ENCODE measurements around the gene MICALL2.

The MICALL2 gene

DNA sequence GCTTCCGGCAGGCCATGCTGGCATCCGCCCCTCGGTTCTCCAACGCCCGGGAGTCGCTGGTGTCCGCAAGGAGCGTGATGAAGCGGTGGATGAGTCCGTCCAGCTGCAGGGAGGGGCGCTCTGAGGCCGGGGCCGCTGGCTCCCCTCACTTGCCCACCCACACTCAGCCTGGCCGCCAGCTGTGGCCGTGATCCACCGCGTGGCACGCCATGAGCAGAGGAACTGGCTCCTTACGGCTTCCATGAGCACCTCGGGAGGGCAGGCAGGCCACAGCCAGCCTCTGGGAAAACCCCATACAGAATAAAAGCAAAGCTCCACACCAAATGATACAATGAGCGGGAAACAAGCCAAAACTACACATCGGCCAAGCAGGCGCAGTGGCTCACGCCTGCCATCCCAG is 15.5 kb upstream of the MICALL2 start:
- Histone ChIP-seq H3K79me2 (ENCODE audit: insufficient read depth, low read length) (no peaks in the 10 kb centered on the region), H4K20me1 (ENCODE audit: low read depth, low read length) (no peaks in the 10 kb centered on the region), H3K9ac (ENCODE audit: low read length) (no peak overlapping the region), H2AFZ (ENCODE audit: low read depth, low read length, severe bottlenecking) (no peak overlapping the region), H3K27ac (ENCODE audit: low read depth, low read length) (no peak overlapping the region), H3K4me3 (ENCODE audit: insufficient read depth, low read length, poor library complexity, severe bottlenecking) (no peak overlapping the region), H3K9me2 (replicated peaks; ENCODE audit: insufficient read depth, low read length) (no peaks in the 10 kb centered on the region), H3K27me3 (ENCODE audit: low read length) (no peaks in the 10 kb centered on the region), H3K36me3 (ENCODE audit: low read length) (no peaks in the 10 kb centered on the region), H3F3A (ENCODE audit: insufficient read depth) (no peaks in the 10 kb centered on the region; the same call in 1 of the 2 replicates), H3K4me2 (ENCODE audit: low read depth, low read length, poor library complexity, severe bottlenecking) (no peak overlapping the region), H3K9me3 (ENCODE audit: insufficient read depth, low read length) (no peaks in the 10 kb centered on the region)
- TF ChIP-seq, protein P1, sequence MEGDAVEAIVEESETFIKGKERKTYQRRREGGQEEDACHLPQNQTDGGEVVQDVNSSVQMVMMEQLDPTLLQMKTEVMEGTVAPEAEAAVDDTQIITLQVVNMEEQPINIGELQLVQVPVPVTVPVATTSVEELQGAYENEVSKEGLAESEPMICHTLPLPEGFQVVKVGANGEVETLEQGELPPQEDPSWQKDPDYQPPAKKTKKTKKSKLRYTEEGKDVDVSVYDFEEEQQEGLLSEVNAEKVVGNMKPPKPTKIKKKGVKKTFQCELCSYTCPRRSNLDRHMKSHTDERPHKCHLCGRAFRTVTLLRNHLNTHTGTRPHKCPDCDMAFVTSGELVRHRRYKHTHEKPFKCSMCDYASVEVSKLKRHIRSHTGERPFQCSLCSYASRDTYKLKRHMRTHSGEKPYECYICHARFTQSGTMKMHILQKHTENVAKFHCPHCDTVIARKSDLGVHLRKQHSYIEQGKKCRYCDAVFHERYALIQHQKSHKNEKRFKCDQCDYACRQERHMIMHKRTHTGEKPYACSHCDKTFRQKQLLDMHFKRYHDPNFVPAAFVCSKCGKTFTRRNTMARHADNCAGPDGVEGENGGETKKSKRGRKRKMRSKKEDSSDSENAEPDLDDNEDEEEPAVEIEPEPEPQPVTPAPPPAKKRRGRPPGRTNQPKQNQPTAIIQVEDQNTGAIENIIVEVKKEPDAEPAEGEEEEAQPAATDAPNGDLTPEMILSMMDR (IDR thresholded peaks at IDR 0.05; ENCODE audit: insufficient read depth, low read length, poor library complexity, severe bottlenecking) = no peak
- no peak for TF ChIP-seq EZH2phosphoT487 (conservative IDR thresholded peaks at IDR 0.05; ENCODE audit: low read length)

DNA sequence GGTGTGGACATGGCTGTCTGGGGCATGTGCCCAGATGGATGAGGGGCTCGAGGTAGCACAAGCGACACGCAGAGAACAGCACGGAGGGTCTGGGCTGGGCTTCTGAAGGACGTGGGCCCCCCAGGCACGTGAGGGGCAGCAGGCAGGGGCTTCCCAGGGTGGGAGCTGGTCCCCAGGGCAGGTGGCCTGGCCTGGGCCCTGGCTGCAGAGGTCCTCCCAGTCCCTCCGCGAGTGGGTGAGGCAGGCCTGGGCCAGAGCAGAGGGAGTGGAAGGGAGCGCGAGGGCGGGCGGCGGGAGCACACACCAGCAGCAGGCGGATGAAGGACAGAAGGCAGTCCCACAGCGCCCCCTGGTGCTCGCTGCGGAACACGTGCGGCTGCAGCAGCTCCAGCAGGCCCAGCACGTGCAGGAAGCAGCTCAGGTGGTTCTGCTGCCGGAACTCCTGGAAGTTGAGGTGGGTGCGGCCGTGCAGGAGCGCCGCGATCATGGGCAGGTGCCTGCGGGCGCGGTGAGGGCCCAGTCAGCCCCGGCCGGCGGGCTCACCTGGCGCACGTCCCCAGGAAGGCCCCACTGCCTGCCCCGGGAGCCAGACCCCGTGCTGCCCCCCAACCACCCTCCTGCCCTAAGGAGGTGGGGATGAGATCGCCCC is 14.7 kb upstream of the MICALL2 start:
- no peak overlapping the region for H3K4me2 ChIP-seq (ENCODE audit: low read depth, low read length, poor library complexity, severe bottlenecking)
- H3K27ac ChIP-seq (ENCODE audit: low read depth, low read length) = no peak overlapping the region
- no peaks in the 10 kb centered on the region for H3K79me2 ChIP-seq (ENCODE audit: insufficient read depth, low read length)
- no peak overlapping the region for H2AFZ ChIP-seq (ENCODE audit: low read depth, low read length, severe bottlenecking)
- no peaks in the 10 kb centered on the region; the same call in 1 of the 2 replicates for H3F3A ChIP-seq (ENCODE audit: insufficient read depth)
- TF ChIP-seq, protein P1 (IDR thresholded peaks at IDR 0.05; ENCODE audit: insufficient read depth, low read length, poor library complexity, severe bottlenecking) = peak; percentile 88
- no peak for TF ChIP-seq EZH2phosphoT487 (conservative IDR thresholded peaks at IDR 0.05; ENCODE audit: low read length)
- no peaks in the 10 kb centered on the region for H3K27me3 ChIP-seq (ENCODE audit: low read length)
- H3K36me3 ChIP-seq (ENCODE audit: low read length) = no peaks in the 10 kb centered on the region
- no peak overlapping the region for H3K4me3 ChIP-seq (ENCODE audit: insufficient read depth, low read length, poor library complexity, severe bottlenecking)
- no peaks in the 10 kb centered on the region for H3K9me3 ChIP-seq (ENCODE audit: insufficient read depth, low read length)
- no peaks in the 10 kb centered on the region for H3K9me2 ChIP-seq (replicated peaks; ENCODE audit: insufficient read depth, low read length)
- no peak overlapping the region for H3K9ac ChIP-seq (ENCODE audit: low read length)
- H4K20me1 ChIP-seq (ENCODE audit: low read depth, low read length) = no peaks in the 10 kb centered on the region

DNA sequence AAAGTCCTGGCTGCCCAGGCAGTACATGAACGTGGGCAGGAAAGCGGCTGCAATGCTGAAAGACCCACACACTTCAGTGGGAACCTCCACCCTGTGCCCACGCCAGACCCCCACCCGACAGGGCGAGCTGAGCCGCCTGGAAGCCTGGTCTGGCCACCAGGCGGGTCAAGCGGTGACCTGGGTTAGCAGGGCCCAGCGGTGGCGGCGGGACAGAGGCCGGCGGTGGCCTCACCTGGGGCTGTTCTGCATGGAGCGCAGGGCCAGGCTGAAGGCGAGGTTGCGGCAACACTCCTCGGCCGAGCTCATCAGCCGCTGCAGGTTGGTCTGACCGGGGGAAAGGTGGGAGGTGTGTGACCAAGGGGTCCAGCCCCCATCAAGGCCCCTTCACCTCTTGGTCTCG is 11.6 kb upstream of the MICALL2 start:
- no peaks in the 10 kb centered on the region for H3K79me2 ChIP-seq (ENCODE audit: insufficient read depth, low read length)
- no peaks in the 10 kb centered on the region for H3K36me3 ChIP-seq (ENCODE audit: low read length)
- no peak overlapping the region for H3K9ac ChIP-seq (ENCODE audit: low read length)
- no peaks in the 10 kb centered on the region for H3K9me3 ChIP-seq (ENCODE audit: insufficient read depth, low read length)
- no peak overlapping the region for H2AFZ ChIP-seq (ENCODE audit: low read depth, low read length, severe bottlenecking)
- no peaks in the 10 kb centered on the region for H3K27me3 ChIP-seq (ENCODE audit: low read length)
- no peak overlapping the region for H3K4me2 ChIP-seq (ENCODE audit: low read depth, low read length, poor library complexity, severe bottlenecking)
- H3F3A ChIP-seq (ENCODE audit: insufficient read depth) = no peaks in the 10 kb centered on the region; the same call in 1 of the 2 replicates
- TF ChIP-seq, protein P1 (IDR thresholded peaks at IDR 0.05; ENCODE audit: insufficient read depth, low read length, poor library complexity, severe bottlenecking) = no peak
- TF ChIP-seq EZH2phosphoT487 (conservative IDR thresholded peaks at IDR 0.05; ENCODE audit: low read length) = no peak
- H3K4me3 ChIP-seq (ENCODE audit: insufficient read depth, low read length, poor library complexity, severe bottlenecking) = no peak overlapping the region
- no peaks in the 10 kb centered on the region for H3K9me2 ChIP-seq (replicated peaks; ENCODE audit: insufficient read depth, low read length)
- H3K27ac ChIP-seq (ENCODE audit: low read depth, low read length) = no peak overlapping the region
- no peaks in the 10 kb centered on the region for H4K20me1 ChIP-seq (ENCODE audit: low read depth, low read length)
